Ovary (tissue), 9 donors: ENCODE measurements around the gene ANKZF1. TPM values are rescaled to one million over a fixed set of nuclear protein-coding genes. Genes with fewer than 3 reads are reported as not detected.

Source experiments
- DNase-seq, 5 donors: peaks; one replicate each; pipeline ENCODE4 v3.0.0-alpha.2; 2019 to 2020
- H3K27ac ChIP-seq, 2 donors: fragments of 200-600 bp; one replicate each; pipeline versions ENCODE4 v1.5.1 to v1.8.0; 2019 to 2022
- H3K27me3 ChIP-seq: fragments of 200-600 bp; one replicate; pipeline ENCODE4 v1.8.0; 2022
- H3K36me3 ChIP-seq: fragments of 200-600 bp; sonication (generic); one replicate; pipeline ENCODE4 v1.5.1; 2019
- H3K4me1 ChIP-seq: one replicate; pipeline ENCODE4 v1.8.1; 2013; ENCODE audit warnings: mild to moderate bottlenecking, moderate library complexity; ENCODE audit not compliant: insufficient read depth
- H3K4me3 ChIP-seq: fragments of 200-600 bp; sonication (generic); one replicate; pipeline ENCODE4 v1.5.1; 2017
- H3K9me3 ChIP-seq, 2 donors: fragments of 200-600 bp in 1 of 2; sonication (generic) in 1 of 2; one replicate each; pipeline versions ENCODE4 v1.5.1 to v1.8.1; 2013 to 2019; ENCODE audit warnings: mild to moderate bottlenecking in 1 of 2, moderate library complexity in 1 of 2
- EP300 ChIP-seq: sonication (generic); formaldehyde crosslinking; IDR thresholded peaks from one replicate; pipeline ENCODE4 v1.6.1; 2017; ENCODE audit warnings: antibody characterized with exemption
- POLR2A ChIP-seq: fragments of 450-650 bp; IDR thresholded peaks from one replicate; pipeline ENCODE4 v1.6.1; 2017; ENCODE audit warnings: antibody characterized with exemption, mild to moderate bottlenecking, moderate library complexity
- WGBS, 3 donors: extraction: QIAGEN DNeasy Blood & Tissue Kit in 1 of 3; methylation state at CpG; one replicate each; pipeline versions ENCODE4 v1.1.5 to v1.1.7; 2013 to 2017; 5-methylcytosine and 5-hydroxymethylcytosine counted together
- intact Hi-C, 4 donors: fragments of 100-400 bp; cut with DNase I; formaldehyde crosslinking; loops; one replicate each; pipeline versions ENCODE4 v1.11.0 to v1.15.1; 2022 to 2023
- polyA plus RNA-seq, 2 donors: library from polyadenylated mRNA; stranded (reverse); fragments of 200-250 nt in 1 of 2; fragments of 350-450 nt in 1 of 2; fragmentation: Illumina TruSeq in 1 of 2; extraction: RNeasy Lipid Tissue Mini Kit (QIAGEN cat#74804) in 1 of 2; gene quantifications; one replicate each; pipeline ENCODE4 v1.2.3, GENCODE V29; 2013 to 2014
- total RNA-seq, 7 donors: library from RNA; depleted of rRNA in 2 of 7; stranded (reverse); fragments of >200 nt in 2 of 7; fragmentation: NEBNext Ultra II Directional in 3 of 7; extraction: Animal tissue kit (Norgen Biotek cat#: 25700) in 3 of 7; gene quantifications; one replicate each; pipeline versions ENCODE4 v1.1.0 to v1.2.4, GENCODE V29; 2016 to 2023
- TF ChIP-seq, protein P1 (sequence below), 3 donors: fragments of 450-650 bp in 2 of 3; fragments of 200-600 bp in 1 of 3; IDR thresholded peaks; one replicate each; pipeline versions ENCODE4 v1.5.1 to v1.8.0; 2016 to 2022; ENCODE audit warnings: antibody characterized with exemption in 3 of 3, mild to moderate bottlenecking in 1 of 3
- donor health status: DM: no; HTN: no; CAD: no; lungs with moderate emphysema.
- donor health status: DM: no; HTN: no; CAD: no.
- donor health status: Bipolar disorder and iron deficiency.
- donor health status: DM: yes; HTN: yes; CAD: no.
- donor health status: DM: no; HTN: no; CAD: no.
- donor health status: DM: yes; HTN: yes; CAD: no.

ANKZF1 gene
- total and polyA plus RNA-seq, 9 donors = 33.1 to 60.2 (median 39.0) TPM

DNA sequence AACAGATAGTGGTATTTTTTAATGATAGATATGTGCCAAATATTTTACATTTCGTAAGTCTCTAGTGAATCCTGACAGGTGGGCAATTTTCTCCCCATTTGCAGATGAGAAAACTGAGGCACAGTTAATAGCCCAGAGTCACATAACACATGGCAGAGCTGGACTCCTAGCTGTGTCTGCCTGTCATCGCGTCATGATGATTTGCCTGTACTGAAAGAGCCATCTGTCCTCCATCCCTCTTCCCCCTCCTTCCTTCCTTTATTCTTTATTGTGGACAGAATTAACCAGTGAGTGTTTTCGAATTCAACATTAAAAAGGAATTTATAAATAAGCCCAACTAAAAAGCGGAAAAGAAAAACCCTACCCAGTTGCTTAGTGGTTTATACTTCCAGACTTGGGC lies 52.8 kb downstream of the ANKZF1 start:
- intact Hi-C loops = no loop called here
- peaks cover 12% of the 10 kb centered on the region for H3K4me1 ChIP-seq
- no peak overlapping the region for H3K27ac ChIP-seq

DNA sequence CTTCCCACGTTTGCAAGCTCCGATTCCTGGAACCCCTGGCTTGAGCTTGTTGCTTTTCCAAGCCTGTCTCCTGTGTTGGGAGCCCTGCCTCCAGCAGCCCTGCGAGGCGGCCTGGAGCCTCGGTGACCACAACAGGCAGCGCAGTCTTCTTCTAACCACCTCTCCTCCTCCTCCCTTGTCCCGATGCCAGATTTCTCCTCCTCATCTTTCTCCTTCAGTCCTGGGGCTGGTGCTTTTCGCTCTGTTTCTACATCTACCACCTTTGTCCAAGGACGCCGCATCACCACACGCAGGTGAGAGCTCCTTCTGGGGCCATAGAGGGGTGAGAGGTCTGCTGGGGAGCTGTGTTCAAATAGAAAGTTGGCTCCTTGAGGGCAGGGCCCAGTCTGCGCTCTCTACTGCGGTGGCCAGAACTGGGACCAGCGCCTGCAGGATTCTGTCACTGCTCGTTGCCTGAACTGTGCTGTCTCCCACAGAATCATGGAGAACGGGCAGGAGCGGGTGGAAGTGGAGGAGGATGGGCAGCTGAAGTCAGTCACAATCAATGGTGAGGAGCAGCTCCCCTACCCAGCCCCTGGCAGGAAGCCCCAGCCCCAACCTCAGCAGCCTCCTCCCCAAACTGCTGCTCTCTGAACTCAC lies 53.5 kb downstream of the ANKZF1 start:
- Histone ChIP-seq H3K27ac (no peak overlapping the region), H3K4me1 (peaks cover 6% of the 10 kb centered on the region), H3K36me3 (no peaks in the 10 kb centered on the region), H3K27me3 (no peaks in the 10 kb centered on the region), H3K4me3 (no peak overlapping the region), H3K9me3 (no peaks in the 10 kb centered on the region)
- no peak for DNase-seq
- WGBS, 3 donors = 75 to 87% (median 87%) methylated on average over 17 of the region's 17 CpGs
- intact Hi-C loops = no loop called here
- TF ChIP-seq, protein P1, sequence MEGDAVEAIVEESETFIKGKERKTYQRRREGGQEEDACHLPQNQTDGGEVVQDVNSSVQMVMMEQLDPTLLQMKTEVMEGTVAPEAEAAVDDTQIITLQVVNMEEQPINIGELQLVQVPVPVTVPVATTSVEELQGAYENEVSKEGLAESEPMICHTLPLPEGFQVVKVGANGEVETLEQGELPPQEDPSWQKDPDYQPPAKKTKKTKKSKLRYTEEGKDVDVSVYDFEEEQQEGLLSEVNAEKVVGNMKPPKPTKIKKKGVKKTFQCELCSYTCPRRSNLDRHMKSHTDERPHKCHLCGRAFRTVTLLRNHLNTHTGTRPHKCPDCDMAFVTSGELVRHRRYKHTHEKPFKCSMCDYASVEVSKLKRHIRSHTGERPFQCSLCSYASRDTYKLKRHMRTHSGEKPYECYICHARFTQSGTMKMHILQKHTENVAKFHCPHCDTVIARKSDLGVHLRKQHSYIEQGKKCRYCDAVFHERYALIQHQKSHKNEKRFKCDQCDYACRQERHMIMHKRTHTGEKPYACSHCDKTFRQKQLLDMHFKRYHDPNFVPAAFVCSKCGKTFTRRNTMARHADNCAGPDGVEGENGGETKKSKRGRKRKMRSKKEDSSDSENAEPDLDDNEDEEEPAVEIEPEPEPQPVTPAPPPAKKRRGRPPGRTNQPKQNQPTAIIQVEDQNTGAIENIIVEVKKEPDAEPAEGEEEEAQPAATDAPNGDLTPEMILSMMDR (IDR thresholded peaks at IDR 0.05) = no peak
- TF ChIP-seq EP300 (no peak), POLR2A (no peak)

More for the DNA sequence above, 52.8 kb downstream of the ANKZF1 start:
- Histone ChIP-seq H3K9me3 (no peaks in the 10 kb centered on the region), H3K36me3 (no peaks in the 10 kb centered on the region), H3K4me3 (no peak overlapping the region), H3K27me3 (no peaks in the 10 kb centered on the region)
- TF ChIP-seq POLR2A = no peak
- no peak for TF ChIP-seq EP300
- TF ChIP-seq, protein P1 (IDR thresholded peaks at IDR 0.05) = no peak
- WGBS, 3 donors = 78 to 84% (median 80%) methylated on average over 5 of the region's 5 CpGs
- DNase-seq = no peak

DNA sequence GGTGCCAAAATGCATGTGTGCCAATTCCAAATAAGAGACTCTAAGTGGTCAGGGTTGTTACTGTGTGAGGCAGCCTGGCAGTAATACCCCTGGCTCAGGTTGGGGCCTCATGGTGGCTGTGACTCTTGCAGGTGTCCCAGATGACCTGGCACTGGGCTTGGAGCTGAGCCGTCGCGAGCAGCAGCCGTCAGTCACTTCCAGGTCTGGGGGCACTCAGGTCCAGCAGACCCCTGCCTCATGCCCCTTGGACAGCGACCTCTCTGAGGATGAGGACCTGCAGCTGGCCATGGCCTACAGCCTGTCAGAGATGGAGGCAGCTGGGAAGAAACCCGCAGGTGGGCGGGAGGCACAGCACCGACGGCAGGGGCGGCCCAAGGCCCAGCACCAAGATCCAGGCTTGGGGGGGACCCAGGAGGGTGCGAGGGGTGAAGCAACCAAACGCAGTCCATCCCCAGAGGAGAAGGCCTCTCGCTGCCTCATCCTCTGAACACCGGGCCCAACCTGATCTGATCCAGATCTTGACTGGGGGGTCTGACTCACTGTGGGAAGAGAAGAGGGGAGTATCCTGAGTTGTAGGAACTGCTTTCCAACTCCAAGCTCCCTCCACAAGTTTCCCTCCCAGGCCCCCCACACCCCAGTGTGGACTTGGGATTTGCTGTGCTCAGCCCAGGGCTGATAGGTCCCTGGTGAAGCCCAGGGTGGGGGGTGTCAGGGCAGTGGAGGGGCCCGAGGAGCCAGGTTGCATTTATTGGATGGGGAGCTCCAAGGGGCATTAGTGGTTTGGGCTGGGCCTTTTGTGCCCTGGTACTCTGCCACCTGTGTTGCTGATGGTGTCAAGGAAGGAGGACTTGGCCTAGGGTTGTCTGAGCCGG lies 55.1 kb downstream of the ANKZF1 start:
- Histone ChIP-seq H3K4me1 (peaks cover 7% of the 10 kb centered on the region), H3K9me3 (no peaks in the 10 kb centered on the region), H3K36me3 (no peaks in the 10 kb centered on the region), H3K27ac (peak overlapping the region; percentile 34 to 90), H3K4me3 (no peak overlapping the region), H3K27me3 (no peaks in the 10 kb centered on the region)
- WGBS, 3 donors = 82 to 84% (median 83%) methylated on average over 16 of the region's 16 CpGs
- TF ChIP-seq, protein P1 (IDR thresholded peaks at IDR 0.05) = no peak
- TF ChIP-seq EP300 (no peak), POLR2A (no peak)
- peak in 1 of 5 donors; percentile 35 for DNase-seq
- intact Hi-C loops = no loop called here

DNA sequence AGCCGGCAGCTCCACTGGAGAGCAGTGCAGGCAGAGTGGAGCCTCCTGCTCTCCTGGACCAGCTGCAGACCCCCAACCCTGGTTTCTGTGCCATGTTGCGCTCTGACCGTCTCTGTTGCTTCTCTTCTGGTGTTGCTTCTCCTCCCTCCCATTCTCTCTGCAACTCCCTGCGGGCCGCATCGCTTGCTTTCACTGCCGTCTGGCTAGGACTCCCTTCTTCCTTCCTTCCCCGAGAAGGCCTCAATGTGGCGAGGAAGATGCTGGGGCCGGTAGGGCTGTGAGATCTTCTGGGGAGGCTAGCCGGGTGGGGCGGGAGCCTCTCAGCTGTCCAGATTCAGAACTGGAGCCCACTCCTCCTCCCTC lies 55.7 kb downstream of the ANKZF1 start:
- peaks cover 11% of the 10 kb centered on the region for H3K4me1 ChIP-seq
- 79 to 84% (median 83%) methylated on average over 12 of the region's 12 CpGs for WGBS, 3 donors
- peak overlapping the region; percentile 34 to 90 for H3K27ac ChIP-seq
- H3K27me3 ChIP-seq = no peaks in the 10 kb centered on the region
- TF ChIP-seq, protein P1 (IDR thresholded peaks at IDR 0.05) = no peak
- TF ChIP-seq EP300 (no peak), POLR2A (no peak)
- H3K4me3 ChIP-seq = no peak overlapping the region
- no peaks in the 10 kb centered on the region for H3K36me3 ChIP-seq
- intact Hi-C loops = no loop called here
- no peak for DNase-seq
- no peaks in the 10 kb centered on the region for H3K9me3 ChIP-seq
